Stomach (tissue), 9 donors: ENCODE results near the gene FBXO41. TPM values are rescaled to one million over a fixed set of nuclear protein-coding genes. Genes with fewer than 3 reads are reported as not detected.

Source experiments
- DNase-seq, 2 donors: peaks; one replicate each; pipeline versions ENCODE4 v3.0.0 to v3.0.0-alpha.2; 2013 to 2019
- H3K27ac ChIP-seq, 5 donors: fragments of 200-600 bp in 4 of 5; sonication (generic) in 4 of 5; one replicate each; pipeline ENCODE4 v1.5.1; 2013 to 2019; ENCODE audit warnings: mild to moderate bottlenecking in 1 of 5, moderate library complexity in 1 of 5
- H3K27me3 ChIP-seq, 3 donors: fragments of 200-600 bp; sonication (generic); one replicate each; pipeline ENCODE4 v1.5.1; 2017 to 2019; ENCODE audit warnings: mixed run types in 1 of 3
- H3K36me3 ChIP-seq, 4 donors: fragments of 200-600 bp; sonication (generic); 1 replicate in 3 of 4; 2 replicates in 1 of 4; pipeline ENCODE4 v1.5.1; 2016 to 2019
- H3K4me1 ChIP-seq, 4 donors: fragments of 200-600 bp; sonication (generic); one replicate each; pipeline ENCODE4 v1.5.1; 2016 to 2019
- H3K4me3 ChIP-seq, 4 donors: fragments of 200-600 bp; sonication (generic) in 3 of 4; one replicate each; pipeline ENCODE4 v1.5.1; 2016 to 2019; ENCODE audit warnings: mild to moderate bottlenecking in 1 of 4
- H3K9me3 ChIP-seq, 4 donors: fragments of 200-600 bp; sonication (generic); one replicate each; pipeline ENCODE4 v1.5.1; 2016 to 2019
- CTCF ChIP-seq, 7 experiments: fragments of 450-650 bp in 4 of 7; fragments of 200-600 bp in 3 of 7; sonication (generic) in 3 of 7; IDR thresholded peaks; one replicate each; pipeline ENCODE4 v1.5.1; 2016 to 2019; ENCODE audit warnings: antibody characterized with exemption in 7 of 7, control low read depth in 2 of 7, mild to moderate bottlenecking in 1 of 7
- EP300 ChIP-seq: sonication (generic); formaldehyde crosslinking; IDR thresholded peaks from one replicate; pipeline ENCODE4 v1.6.1; 2017; ENCODE audit warnings: antibody characterized with exemption
- POLR2A ChIP-seq, 4 donors: fragments of 450-650 bp; IDR thresholded peaks; one replicate each; pipeline ENCODE4 v1.6.1; 2016; ENCODE audit warnings: antibody characterized with exemption in 4 of 4, control low read depth in 2 of 4, mild to moderate bottlenecking in 1 of 4, moderate library complexity in 1 of 4
- POLR2AphosphoS5 ChIP-seq, 3 donors: sonication (generic); formaldehyde crosslinking; IDR thresholded peaks; one replicate each; pipeline ENCODE4 v1.6.1; 2016; ENCODE audit warnings: antibody characterized with exemption in 3 of 3
- WGBS, 5 donors: extraction: QIAGEN DNeasy Blood & Tissue Kit in 3 of 5; methylation state at CpG; one replicate each; pipeline versions ENCODE4 v1.1.5 to v1.1.7; 2013 to 2018; 5-methylcytosine and 5-hydroxymethylcytosine counted together
- intact Hi-C: fragments of 100-400 bp; cut with DNase I; formaldehyde crosslinking; loops from one replicate; pipeline ENCODE4 v1.15.1; 2023; ENCODE audit warnings: low total_unique reads
- polyA plus RNA-seq, 3 donors: library from polyadenylated mRNA; stranded (reverse); fragments of 200-250 nt; gene quantifications; one replicate each; pipeline ENCODE4 v1.2.3, GENCODE V29; 2013
- total RNA-seq, 5 donors: library from RNA; depleted of rRNA; stranded (reverse); fragments of >200 nt; gene quantifications; one replicate each; pipeline versions ENCODE4 v1.1.0 to v1.2.3, GENCODE V29; 2014 to 2016
- donor health status: healthy with polysubstance abuse.
- donor health status: Bipolar disorder and iron deficiency.
- donor health status: healthy.

FBXO41 gene
- total and polyA plus RNA-seq, 8 donors = 0.55 to 16.8 (median 2.6) TPM

- Histone ChIP-seq H3K4me1 (peaks cover 16 to 49% (median 35%) of the 10 kb centered on the region in 4 donors), H3K4me3 (no peak overlapping the region), H3K36me3 (peaks cover 47 to 72% (median 63%) of the 10 kb centered on the region in 4 donors), H3K9me3 (no peaks in the 10 kb centered on the region), H3K27ac (no peak overlapping the region), H3K27me3 (no peaks in the 10 kb centered on the region)
- no peak for DNase-seq
- 48 to 53% (median 49%) methylated on average over 3 of the region's 3 CpGs for WGBS, 5 donors
- no peak for TF ChIP-seq CTCF (IDR thresholded peaks at IDR 0.05)
- no peak for TF ChIP-seq EP300
- no peak for TF ChIP-seq POLR2AphosphoS5 (IDR thresholded peaks at IDR 0.05)
- no peak for TF ChIP-seq POLR2A (IDR thresholded peaks at IDR 0.05)
- intact Hi-C loops = no loop called here
Measured at GRCh38 chr2:73239776-73240175, 44.5 kb downstream of the FBXO41 start.

GRCh38 chr2:73238976-73239375 lies 45.3 kb downstream of the FBXO41 start:
- DNase-seq = no peak
- no peak overlapping the region for H3K4me3 ChIP-seq
- H3K36me3 ChIP-seq = peaks cover 39 to 64% (median 55%) of the 10 kb centered on the region in 4 donors
- H3K27ac ChIP-seq = no peak overlapping the region
- 80 to 94% (median 86%) methylated on average over 1 of the region's 1 CpG for WGBS, 5 donors
- no peaks in the 10 kb centered on the region for H3K9me3 ChIP-seq
- no peak for TF ChIP-seq POLR2AphosphoS5 (IDR thresholded peaks at IDR 0.05)
- TF ChIP-seq CTCF (IDR thresholded peaks at IDR 0.05) = no peak
- no peak for TF ChIP-seq EP300
- no peak for TF ChIP-seq POLR2A (IDR thresholded peaks at IDR 0.05)
- no peaks in the 10 kb centered on the region for H3K27me3 ChIP-seq
- intact Hi-C loops = no loop called here
- H3K4me1 ChIP-seq = peaks cover 16 to 50% (median 36%) of the 10 kb centered on the region in 4 donors

- no peak for DNase-seq
- H3K27ac ChIP-seq = no peak overlapping the region
- intact Hi-C loops = no loop called here
- H3K4me1 ChIP-seq = peaks cover 16 to 51% (median 39%) of the 10 kb centered on the region in 4 donors
- TF ChIP-seq EP300 (no peak), POLR2A (IDR thresholded peaks at IDR 0.05) (no peak), POLR2AphosphoS5 (IDR thresholded peaks at IDR 0.05) (no peak), CTCF (IDR thresholded peaks at IDR 0.05) (no peak)
- H3K27me3 ChIP-seq = no peaks in the 10 kb centered on the region
- peaks cover 31 to 55% (median 47%) of the 10 kb centered on the region in 4 donors for H3K36me3 ChIP-seq
- no peak overlapping the region for H3K4me3 ChIP-seq
- no peaks in the 10 kb centered on the region for H3K9me3 ChIP-seq
- WGBS, 5 donors = 67 to 79% (median 74%) methylated on average over 3 of the region's 3 CpGs
Measured at GRCh38 chr2:73238149-73238548, 46.1 kb downstream of the FBXO41 start.

GRCh38 chr2:73237168-73237567 lies 47.1 kb downstream of the FBXO41 start:
- no peak overlapping the region for H3K27ac ChIP-seq
- H3K9me3 ChIP-seq = no peaks in the 10 kb centered on the region
- H3K4me3 ChIP-seq = no peak overlapping the region
- peaks cover 20 to 58% (median 47%) of the 10 kb centered on the region in 4 donors for H3K4me1 ChIP-seq
- peaks cover 25 to 45% (median 37%) of the 10 kb centered on the region in 4 donors for H3K36me3 ChIP-seq
- TF ChIP-seq EP300 = no peak
- TF ChIP-seq POLR2A (IDR thresholded peaks at IDR 0.05) = no peak
- TF ChIP-seq POLR2AphosphoS5 (IDR thresholded peaks at IDR 0.05) = no peak
- no peak for TF ChIP-seq CTCF (IDR thresholded peaks at IDR 0.05)
- no peak for DNase-seq
- intact Hi-C loops = no loop called here
- no peaks in the 10 kb centered on the region for H3K27me3 ChIP-seq
- 27 to 57% (median 44%) methylated on average over 1 of the region's 1 CpG for WGBS, 5 donors
